Stromal cell of bone marrow (primary cell): ENCODE measurements around the gene MAGOHB.
"Not testable (repeated sequence)": the region's sequence is repeated elsewhere in the genome, so short reads cannot be mapped to it uniquely, and the experiment has no call there.

ENCODE experiments used
- DNase-seq: peaks from one replicate; pipeline ENCODE4 v3.0.0-alpha.2; 2012; ENCODE audit warnings: low read depth

Gene MAGOHB

DNA sequence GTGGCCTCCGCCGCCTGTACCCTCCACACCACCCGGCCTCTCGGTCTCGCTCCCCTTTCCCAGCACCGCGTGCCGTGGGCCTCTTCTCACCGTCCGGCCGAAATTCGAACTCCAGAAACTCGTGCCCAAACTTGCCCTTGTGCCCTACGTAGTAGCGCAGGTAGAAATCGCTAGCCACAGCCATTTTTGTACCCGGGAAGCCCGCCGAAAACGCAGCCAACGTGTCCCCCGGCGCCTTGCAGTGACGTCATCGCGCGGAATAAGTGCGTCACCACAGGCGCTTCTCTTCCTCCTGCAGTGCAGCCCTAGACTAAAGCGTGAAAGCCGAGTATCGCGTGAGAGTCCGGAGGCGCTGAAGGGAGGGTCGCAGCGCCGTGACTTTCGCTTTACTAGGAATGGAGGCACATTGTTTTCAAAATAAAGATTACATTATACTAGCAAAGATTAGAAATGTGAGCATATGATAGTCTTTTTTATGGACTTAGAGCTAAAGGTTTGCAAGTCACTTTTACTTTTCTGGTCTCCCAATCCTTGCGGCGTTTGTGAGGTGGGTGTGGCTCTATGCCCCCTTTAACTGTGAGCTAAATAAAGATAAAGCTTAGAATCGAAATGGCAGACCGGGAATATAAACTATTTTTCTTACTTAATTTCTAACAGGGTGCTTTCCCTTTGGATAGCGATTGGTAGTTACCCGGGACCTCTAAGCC lies at the start of gene MAGOHB:
TSS of gene MAGOHB (minus strand) at position 261 of the 707 bp plus-strand sequence. CDS start at position 184, 77 bp downstream.
- DNase-seq, result peak; percentile 93

DNA sequence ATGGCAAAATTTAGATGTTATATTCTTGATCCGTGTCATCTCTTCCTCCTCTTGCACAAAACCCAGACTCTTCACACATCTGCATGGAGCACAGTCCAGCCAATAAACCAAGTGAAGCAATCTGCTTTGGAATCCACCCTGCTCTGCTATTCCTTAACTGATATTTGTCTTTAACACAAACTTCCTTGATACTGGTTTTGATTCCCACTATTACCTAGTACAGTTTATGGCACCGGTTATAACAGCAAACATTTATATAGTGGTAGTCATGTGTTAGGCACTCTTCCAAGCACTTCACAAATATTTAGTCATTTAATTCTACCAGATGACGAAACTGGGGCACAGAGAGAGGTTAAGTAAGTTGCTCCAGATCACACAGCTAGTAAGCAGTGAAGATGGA lies 47.9 kb upstream of the MAGOHB start:
- DNase-seq, result peak; percentile 21

DNA sequence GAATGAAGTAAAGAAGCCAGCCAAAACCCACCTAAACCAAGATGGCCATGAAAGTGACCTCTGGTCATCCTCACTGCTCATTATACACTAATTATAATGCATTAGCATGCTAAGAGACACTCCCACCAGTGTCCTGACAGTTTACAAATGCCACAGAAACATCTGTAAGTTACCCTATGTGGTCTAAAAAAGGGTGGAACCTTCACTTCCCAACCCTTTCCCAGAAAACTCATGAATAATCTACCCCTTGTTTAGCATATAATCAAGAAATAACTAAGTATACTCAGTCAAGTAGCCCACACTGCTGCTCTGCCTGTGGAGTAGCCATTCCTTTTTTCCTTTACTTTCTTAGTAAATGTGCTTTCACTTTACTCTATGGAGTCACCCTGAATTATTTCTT lies 40.6 kb upstream of the MAGOHB start:
- DNase-seq, result no peak

DNA sequence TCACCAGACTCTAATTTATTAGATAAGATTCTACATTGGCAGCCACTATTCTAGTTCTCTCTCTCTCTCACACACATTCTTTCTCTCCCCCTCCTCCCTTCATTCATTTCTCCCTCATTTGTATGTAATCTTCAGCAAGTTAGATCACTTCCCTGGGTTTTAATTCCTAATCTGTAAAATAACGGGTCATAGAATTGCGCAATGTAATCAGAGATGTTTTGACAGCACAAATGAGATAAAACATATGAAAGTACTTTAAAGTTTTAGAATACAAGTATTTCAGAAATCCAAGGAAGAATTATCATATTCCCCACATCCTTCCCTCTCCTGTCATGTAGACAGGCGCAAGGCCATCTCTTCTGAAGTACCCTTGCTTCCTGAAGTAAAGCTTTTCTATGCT lies 38.8 kb upstream of the MAGOHB start:
- DNase-seq, result no peak

DNA sequence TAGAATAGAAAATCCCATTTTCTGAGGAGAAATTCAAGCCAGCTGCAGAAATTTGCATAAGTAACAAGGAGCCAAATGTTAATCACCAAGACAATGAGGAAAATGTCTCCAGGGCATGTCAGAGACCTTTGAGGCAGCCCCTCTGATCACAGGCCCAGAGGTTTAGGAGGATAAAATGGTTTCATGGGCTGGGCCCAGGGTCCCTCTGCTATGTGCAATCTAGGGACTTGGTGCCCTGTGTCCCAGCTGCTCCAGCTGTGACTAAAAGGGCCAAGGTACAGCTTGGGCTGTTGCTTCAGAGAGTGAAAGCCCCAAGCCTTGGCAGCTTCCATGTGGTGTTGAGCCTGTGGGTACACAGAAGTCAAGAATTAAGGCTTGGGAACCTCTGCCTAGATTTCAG lies 33.2 kb upstream of the MAGOHB start:
- DNase-seq, result not testable (repeated sequence)

DNA sequence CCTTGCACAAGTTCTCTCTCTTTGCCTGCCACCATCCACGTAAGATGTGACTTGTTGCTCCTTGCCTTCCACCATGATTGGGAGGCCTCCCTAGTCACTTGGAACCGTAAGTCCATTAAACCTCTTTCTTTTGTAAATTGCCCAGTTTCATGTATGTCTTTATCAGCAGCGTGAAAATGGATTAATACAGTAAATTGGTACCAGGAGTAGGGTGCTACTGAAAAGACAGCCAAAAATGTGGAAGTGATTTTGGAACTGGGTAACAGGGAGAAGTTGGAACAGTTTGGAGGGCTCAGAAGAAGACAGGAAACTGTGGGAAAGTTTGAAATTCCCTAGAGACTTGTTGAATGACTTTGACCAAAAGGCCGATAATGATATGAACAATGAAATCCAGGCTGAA lies 32.5 kb upstream of the MAGOHB start:
- no peak for DNase-seq

DNA sequence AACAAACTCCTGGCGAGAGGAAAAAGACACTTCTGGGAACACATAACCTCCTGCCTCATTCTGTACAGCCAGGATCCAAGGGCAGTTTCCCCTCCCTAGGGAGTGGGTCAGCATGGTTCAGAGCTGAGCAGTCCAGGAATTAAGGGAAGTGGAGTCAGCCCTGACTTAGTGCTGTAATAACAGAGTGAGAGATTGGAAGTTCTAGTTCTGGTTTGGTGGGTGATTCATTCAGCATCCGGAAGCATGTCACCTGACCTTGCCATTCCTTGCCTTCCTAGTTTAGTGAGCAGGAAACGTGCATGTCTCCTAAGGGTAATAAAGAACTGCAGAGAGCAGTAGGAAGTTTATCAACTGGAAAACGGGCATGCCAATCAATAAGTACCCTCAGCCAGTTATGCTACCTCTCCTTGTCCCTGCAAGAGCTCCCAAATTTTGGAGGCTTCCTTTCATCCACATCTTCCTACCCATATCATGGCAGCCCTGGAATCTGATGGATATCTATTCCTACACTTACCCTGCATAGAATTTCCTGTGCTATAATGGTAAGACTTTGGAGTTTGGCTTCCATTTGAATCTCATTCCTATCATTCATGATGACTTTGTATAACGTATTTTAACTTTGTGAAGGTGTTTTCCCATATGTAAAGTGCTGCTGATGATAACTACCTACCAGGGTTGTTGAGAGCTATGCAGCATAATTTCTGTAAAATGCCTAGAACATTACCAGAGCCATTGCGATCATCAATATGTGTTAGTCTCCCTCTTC lies 28.5 kb upstream of the MAGOHB start:
- DNase-seq, result peak; percentile 71

DNA sequence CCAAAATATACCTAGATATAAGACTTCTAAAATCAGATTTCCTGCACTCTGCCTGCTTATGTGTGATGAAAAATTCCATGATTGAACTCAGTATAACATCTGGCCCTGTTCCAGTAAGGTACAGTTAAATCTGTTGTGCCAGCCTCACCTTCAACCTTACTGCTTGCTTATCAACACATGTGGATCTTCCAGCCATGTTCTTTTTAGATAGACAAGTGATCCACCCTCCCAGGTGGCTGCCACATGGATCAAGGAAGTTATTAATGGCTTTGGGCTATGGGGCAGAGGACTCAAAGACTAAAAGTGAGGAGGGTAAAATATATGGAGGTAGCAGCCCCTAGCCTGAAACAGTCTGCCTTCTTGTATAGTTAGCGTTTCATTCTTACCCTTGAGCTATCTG lies 25.3 kb upstream of the MAGOHB start:
- DNase-seq, result no peak

DNA sequence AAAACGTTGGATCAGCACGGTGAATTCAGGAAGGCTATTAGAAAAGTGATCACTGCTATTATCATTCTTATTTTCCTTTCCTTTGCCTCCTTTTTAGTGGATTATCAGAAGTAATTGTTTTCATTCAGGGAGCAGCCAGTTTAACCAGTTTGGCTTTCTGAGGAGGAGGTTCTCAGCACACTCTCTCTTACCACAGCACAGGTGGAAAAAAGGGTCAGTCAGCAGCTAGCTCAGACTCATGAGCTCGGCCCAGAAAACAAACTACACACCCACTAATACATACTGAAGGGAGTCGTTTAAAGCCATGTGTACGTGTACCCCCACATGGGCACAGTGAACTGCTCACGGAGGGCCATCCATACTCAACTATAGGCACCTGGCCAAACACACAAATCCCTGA lies 23.2 kb upstream of the MAGOHB start:
- no peak for DNase-seq

DNA sequence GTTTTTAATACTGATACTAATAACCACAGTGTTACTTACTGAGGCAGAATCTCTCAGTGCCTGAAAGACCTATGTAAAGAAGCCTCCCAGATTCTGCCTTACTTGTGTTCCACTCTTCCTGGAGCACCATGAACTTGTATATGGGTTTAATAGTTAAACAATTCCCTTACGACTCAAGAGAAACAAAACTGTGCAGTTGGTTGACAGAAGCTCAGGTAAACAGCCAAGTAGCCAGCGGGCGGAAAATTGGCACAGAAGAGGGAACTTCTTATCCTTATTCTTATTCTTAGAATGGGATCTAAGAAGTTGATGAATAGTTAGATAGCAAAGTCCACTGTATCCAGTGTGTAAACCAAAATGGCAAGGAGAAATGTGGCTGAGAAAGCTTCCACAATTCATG lies 22.7 kb upstream of the MAGOHB start:
- DNase-seq, result no peak

DNA sequence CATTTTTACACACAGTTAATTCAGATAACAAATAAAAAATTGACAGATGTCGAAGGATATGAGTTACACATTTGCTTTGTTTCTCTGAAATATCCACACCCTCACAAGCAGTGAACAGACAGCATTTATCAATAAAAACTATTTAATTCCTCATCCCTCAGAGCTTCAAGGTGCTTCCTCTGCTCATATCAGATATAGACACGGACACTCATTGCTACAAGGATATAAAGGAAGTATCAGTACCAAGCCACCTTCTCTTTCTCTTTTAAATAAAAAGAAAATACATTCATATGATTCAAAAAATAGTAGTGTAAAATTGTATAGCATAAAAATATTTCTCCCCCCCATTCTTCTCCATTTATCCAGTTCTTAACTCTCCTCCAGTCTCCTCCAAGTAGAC lies 21.9 kb upstream of the MAGOHB start:
- DNase-seq, result no peak

DNA sequence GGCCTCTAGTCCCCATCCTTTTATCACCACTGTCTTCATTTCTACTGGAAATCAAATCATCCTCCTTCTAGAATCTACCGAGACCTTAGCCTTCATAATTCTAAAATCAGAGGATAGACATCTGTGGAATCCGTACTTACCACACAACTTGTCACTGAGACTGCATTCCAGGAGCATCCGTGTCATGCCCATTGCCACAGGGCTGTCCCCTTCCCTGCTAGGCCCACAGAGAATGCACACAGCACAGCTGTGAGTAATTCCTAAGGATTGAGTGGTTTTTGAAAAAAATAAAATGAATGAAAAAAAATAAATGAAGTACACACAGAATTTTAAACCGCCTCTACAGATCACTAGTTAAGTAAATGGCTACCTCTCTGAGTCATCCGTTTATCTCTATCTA lies 21.0 kb upstream of the MAGOHB start:
- no peak for DNase-seq

DNA sequence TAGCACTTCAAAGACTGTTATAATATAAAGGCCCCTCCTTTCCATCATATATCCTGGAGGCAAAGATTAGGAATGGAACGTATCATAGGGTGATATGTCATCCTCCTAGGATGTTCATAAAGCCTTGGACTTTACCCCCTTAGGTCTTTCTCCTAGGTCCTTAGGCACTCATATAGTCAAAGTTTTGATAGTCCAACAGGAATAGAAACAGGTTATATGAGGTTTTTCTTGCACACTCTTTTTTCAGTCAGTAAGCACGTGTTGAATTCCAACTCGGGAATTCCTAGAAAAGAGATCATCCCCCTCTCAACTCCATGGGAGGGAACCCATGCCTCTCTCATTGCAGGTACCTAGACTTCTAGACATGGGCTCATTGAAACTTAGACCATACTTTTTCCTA lies 20.1 kb upstream of the MAGOHB start:
- DNase-seq, result no peak

DNA sequence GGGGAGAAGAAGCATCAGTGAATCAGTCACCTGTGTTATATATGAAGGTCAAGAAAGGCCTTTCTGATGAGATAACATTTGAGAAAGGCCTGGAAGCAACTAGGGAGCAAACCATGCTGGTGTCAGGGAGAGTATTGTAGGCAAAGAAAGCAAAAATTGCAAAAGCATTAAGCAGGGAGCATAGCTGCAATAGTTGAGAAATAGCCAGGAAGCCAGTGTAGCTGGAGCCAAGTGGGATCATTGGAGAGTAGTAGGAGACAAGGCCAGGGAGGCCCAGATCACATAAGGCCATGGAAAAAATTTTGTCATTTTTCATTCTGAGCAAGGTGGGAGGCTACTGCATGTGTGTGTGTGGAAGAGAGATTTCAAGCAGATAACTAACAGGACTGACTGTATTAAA lies 18.8 kb upstream of the MAGOHB start:
- no peak for DNase-seq

DNA sequence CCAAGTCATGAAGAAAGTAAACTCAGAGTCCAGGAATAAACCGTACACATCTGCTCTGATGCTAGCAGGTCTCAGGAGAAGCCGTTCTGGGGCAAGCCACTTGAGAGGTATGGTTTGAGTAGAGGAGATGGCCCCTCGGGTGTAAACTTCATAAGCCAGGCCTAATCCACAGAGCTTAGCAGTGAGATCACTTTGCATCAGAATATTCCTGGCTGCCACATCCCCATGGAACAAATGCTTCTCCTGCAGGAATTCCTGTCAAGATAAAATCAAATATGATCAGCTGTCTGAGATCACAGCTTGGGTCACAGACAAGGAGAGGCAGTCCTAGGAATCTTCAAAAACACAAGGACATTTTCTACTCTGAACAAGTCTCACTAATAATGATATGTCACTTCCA lies 11.2 kb upstream of the MAGOHB start:
- DNase-seq, result no peak

DNA sequence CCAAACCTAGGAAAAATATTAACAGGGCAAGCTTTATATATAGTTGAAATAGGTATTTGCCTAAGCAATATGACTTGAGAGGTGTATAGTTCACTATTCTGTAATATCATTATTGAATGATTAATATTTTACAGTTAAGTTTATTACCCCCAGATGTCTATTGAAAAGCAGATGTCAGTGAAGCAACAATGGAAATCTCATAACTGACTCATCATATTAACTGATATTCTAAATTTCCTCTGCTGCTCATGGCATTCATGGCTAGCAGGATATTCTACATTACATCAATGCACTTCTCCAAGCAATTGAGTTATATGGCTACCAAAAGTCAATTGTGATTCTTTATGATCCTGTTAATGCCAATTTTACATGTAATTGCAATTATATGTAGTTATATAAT lies 9.7 kb upstream of the MAGOHB start:
- no peak for DNase-seq

DNA sequence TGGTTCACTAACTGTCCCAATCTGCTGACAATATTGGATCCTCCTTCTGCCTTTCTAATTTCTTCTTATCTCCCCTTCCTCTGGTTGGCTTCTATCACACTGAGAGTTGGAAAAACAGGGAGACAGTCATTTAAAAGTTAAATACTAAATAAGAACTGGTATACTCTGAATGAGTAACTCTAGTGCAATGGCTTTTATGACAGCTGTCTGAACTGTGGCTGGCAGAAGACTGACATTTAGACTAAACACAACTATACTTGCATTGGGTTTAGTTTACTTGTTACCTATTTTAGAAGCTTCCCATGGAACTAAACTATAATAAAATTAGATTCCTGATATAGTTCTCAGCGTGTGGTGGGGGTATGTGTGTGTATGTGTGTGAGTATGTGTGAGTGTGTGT lies 7.9 kb upstream of the MAGOHB start:
- DNase-seq, result no peak

DNA sequence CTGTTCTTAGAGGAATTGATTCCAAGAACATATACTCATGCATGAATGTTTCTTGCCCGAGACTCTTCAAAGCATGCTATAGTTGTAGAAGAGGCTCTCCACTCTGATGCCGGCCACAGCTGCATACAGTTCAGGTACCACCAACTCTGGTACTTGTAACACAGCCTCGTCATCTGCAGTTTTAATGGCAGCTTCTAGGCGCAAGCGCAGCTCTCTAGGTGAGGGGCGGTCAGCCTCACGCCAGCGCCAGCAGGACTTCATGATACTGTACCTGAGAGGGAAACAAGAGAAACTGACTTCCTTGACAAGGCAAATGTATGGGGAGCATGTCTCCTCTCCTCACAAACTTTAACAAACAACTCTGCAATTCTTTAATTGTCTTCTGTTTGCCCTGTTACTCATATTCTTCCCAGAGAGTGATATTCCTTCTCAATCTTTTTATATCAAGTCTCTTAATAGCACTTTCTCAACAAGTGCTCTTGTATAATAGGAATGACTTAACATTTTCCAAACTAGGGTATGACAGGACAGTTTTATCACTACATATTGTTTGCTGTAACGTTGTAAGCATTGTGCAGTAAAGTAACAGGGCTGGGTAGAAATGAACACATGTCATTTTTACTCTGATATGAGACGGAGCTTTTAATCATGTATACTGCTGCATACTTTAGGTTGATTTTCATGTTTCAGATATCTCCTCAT lies 6.8 kb upstream of the MAGOHB start:
- no peak for DNase-seq

DNA sequence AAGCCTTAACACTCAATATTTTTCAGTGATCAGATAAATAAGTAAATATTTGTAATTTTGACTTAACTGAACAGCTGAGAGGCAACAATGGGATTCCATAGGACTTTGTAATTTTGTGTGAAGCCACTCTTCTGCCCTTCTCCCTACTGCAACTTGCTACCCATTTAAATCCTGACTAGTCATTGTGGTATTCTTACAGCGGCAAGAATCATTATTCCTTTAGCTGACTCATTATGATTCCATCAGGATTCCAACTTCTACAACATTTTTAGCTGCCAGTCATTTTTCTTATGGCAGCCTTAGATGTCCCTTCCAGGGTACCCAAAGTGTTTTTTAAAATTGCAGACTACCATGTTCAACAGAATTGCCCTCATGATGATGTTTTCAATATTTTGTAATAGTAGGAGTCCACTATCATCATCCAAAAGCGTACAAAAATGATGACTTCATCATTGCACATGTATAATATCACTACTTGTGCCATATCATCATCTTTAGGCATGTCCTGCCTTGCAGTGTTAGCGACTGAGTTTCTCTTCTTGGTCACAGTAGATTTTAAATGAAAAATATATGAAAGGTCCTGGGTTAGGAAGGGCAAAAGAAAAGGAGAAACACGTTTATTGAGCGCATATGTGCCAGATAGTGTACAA lies 5.1 kb upstream of the MAGOHB start:
- peak; percentile 70 for DNase-seq

DNA sequence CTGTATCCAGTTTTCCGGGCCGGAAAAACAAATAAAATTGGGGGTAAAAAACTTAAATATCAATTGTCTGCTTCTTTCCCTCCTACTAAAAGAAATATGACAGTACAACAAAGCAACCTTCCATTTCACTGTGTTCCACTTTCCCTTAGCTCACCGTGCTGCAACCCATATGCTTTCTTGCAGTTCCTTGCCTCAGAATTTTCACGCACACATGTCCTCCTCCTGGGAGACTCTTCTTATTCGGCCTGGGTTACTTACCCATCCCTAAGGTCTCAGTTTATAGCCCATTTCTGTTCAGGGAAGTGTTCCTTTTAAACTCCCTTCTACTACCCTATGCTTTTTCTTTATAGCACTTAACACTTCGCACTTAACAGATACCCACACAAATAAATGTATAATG lies 4.5 kb upstream of the MAGOHB start:
- no peak for DNase-seq

DNA sequence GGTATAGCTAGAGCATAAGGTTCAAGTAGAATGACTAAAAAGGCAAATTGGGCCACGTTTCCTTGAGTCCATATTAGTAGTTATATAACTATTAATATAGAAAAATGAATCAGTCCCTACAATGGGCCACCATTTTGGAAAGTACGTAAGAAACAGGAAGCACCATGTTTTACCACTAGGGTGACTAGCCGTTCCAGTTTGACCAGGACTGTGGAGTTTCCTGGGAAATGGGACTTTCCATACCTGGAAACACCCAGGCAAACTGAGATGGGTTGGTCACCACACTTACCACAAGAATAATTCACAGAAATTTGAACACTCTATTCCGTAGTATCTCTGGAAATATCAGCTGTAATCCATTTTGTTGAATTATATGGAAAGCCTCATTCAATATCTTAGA lies 2.1 kb upstream of the MAGOHB start:
- DNase-seq, result no peak

DNA sequence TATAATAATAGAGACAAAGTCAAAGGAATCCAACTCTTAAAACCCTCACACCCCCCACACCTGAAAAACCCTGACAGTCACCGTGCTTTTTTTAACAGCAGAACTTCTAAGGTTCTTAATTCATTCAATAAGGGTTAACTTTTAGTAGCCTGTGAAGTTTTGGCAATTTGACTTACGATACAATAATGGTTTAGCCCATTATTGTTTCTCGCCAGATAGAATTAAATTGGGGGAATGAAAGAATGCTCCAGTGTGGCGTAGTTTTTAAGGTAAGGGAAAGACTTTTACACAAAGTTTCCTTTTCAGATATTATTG lies 604 bp upstream of the MAGOHB start:
- no peak for DNase-seq

DNA sequence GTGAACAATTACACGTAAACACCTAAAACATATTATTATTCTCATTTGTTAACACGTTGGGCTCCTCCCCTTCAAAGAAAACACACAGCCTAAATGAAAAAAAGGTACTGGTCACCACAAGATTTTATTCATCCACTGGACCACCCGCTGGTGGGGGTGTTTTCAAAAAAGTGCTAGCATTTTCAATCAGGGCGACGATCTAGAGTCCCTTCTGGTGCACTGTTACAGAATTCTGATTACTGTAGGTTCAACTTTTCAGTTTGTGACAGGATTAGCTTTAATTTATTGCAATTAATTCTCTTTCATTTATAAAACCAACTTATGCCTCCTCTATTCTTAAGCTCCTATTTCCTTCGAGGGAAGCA lies 443 bp downstream of the MAGOHB start:
- DNase-seq, result no peak
